Vagina (tissue), 2 donors: ENCODE data around the gene LRFN4. TPM values are rescaled to one million over a fixed set of nuclear protein-coding genes. Genes with fewer than 3 reads are reported as not detected.

ENCODE experiments used
- DNase-seq, 2 donors: peaks; one replicate each; pipeline ENCODE4 v3.0.0-alpha.2; 2017; ENCODE audit errors: extremely low spot score in 2 of 2
- H3K27ac ChIP-seq: fragments of 200-600 bp; sonication (generic); one replicate; pipeline ENCODE4 v1.5.1; 2019
- H3K27me3 ChIP-seq: fragments of 200-600 bp; sonication (generic); one replicate; pipeline ENCODE4 v1.5.1; 2019
- H3K36me3 ChIP-seq, 2 donors: fragments of 200-600 bp; sonication (generic); one replicate each; pipeline ENCODE4 v1.5.1; 2017 to 2019
- H3K4me1 ChIP-seq: fragments of 200-600 bp; sonication (generic); one replicate; pipeline ENCODE4 v1.5.1; 2019
- H3K4me3 ChIP-seq, 2 donors: fragments of 200-600 bp; sonication (generic); 1 replicate in 1 of 2; 2 replicates in 1 of 2; pipeline ENCODE4 v1.5.1; 2016 to 2019
- H3K9me3 ChIP-seq: fragments of 200-600 bp; sonication (generic); one replicate; pipeline ENCODE4 v1.5.1; 2019
- CTCF ChIP-seq, 3 experiments: fragments of 450-650 bp in 2 of 3; fragments of 200-600 bp in 1 of 3; sonication (generic) in 1 of 3; IDR thresholded peaks; one replicate each; pipeline ENCODE4 v1.5.1; 2017 to 2019; ENCODE audit warnings: antibody characterized with exemption in 3 of 3, mild to moderate bottlenecking in 2 of 3, moderate library complexity in 2 of 3
- POLR2A ChIP-seq, 2 donors: fragments of 450-650 bp; IDR thresholded peaks; one replicate each; pipeline ENCODE4 v1.6.1; 2017; ENCODE audit warnings: antibody characterized with exemption in 2 of 2, mild to moderate bottlenecking in 2 of 2, moderate library complexity in 2 of 2
- POLR2AphosphoS5 ChIP-seq, 2 donors: sonication (generic); formaldehyde crosslinking; IDR thresholded peaks; one replicate each; pipeline ENCODE4 v1.9.0; 2017; ENCODE audit warnings: antibody characterized with exemption in 2 of 2, mild to moderate bottlenecking in 2 of 2, low read depth in 1 of 2; ENCODE audit not compliant: insufficient read depth in 1 of 2
- intact Hi-C: fragments of 100-400 bp; cut with DNase I; formaldehyde crosslinking; loops from one replicate; pipeline ENCODE4 v1.15.1; 2023
- total RNA-seq: library from RNA; depleted of rRNA; stranded (reverse); fragments of >200 nt; gene quantifications from one replicate; pipeline ENCODE4 v1.2.3, GENCODE V29; 2016

LRFN4 gene
- total RNA-seq, 1 donor from 2014 or later: 8.1 TPM

GRCh38 chr11:66886671-66887221, 29.9 kb downstream of the LRFN4 start:
- Histone ChIP-seq H3K4me3 (no peak overlapping the region), H3K27me3 (no peaks in the 10 kb centered on the region), H3K9me3 (no peaks in the 10 kb centered on the region), H3K36me3 (no peaks in the 10 kb centered on the region), H3K4me1 (peaks cover 16% of the 10 kb centered on the region), H3K27ac (no peak overlapping the region)
- intact Hi-C loops: no loop called here
- no peak for DNase-seq
- TF ChIP-seq POLR2AphosphoS5 (IDR thresholded peaks at IDR 0.05; ENCODE audit: insufficient read depth in 1 of 2, low read depth in 1 of 2) (no peak), CTCF (IDR thresholded peaks at IDR 0.05) (no peak), POLR2A (IDR thresholded peaks at IDR 0.05) (no peak)

GRCh38 chr11:66887526-66887925, 30.7 kb downstream of the LRFN4 start:
- intact Hi-C loops: no loop called here
- no peaks in the 10 kb centered on the region for H3K27me3 ChIP-seq
- no peak for TF ChIP-seq CTCF (IDR thresholded peaks at IDR 0.05)
- TF ChIP-seq POLR2A (IDR thresholded peaks at IDR 0.05): no peak
- no peak for TF ChIP-seq POLR2AphosphoS5 (IDR thresholded peaks at IDR 0.05; ENCODE audit: insufficient read depth in 1 of 2, low read depth in 1 of 2)
- peaks cover 12% of the 10 kb centered on the region for H3K4me1 ChIP-seq
- no peak overlapping the region for H3K4me3 ChIP-seq
- DNase-seq: no peak
- no peaks in the 10 kb centered on the region for H3K36me3 ChIP-seq
- H3K27ac ChIP-seq: no peak overlapping the region
- no peaks in the 10 kb centered on the region for H3K9me3 ChIP-seq

- no peak overlapping the region for H3K27ac ChIP-seq
- TF ChIP-seq CTCF (IDR thresholded peaks at IDR 0.05) (no peak), POLR2AphosphoS5 (IDR thresholded peaks at IDR 0.05; ENCODE audit: insufficient read depth in 1 of 2, low read depth in 1 of 2) (no peak), POLR2A (IDR thresholded peaks at IDR 0.05) (no peak)
- H3K27me3 ChIP-seq: no peaks in the 10 kb centered on the region
- DNase-seq: no peak
- peaks cover 5% of the 10 kb centered on the region for H3K4me1 ChIP-seq
- intact Hi-C loops: no loop called here
- H3K36me3 ChIP-seq: no peaks in the 10 kb centered on the region
- H3K9me3 ChIP-seq: no peaks in the 10 kb centered on the region
- no peak overlapping the region for H3K4me3 ChIP-seq
Measured at GRCh38 chr11:66888282-66888681, 31.4 kb downstream of the LRFN4 start.

GRCh38 chr11:66889960-66890359, 33.1 kb downstream of the LRFN4 start:
- Histone ChIP-seq H3K36me3 (no peaks in the 10 kb centered on the region), H3K9me3 (no peaks in the 10 kb centered on the region), H3K4me1 (no peaks in the 10 kb centered on the region), H3K27me3 (no peaks in the 10 kb centered on the region), H3K4me3 (no peak overlapping the region), H3K27ac (no peak overlapping the region)
- intact Hi-C loops: no loop called here
- TF ChIP-seq POLR2AphosphoS5 (IDR thresholded peaks at IDR 0.05; ENCODE audit: insufficient read depth in 1 of 2, low read depth in 1 of 2): no peak
- no peak for TF ChIP-seq CTCF (IDR thresholded peaks at IDR 0.05)
- TF ChIP-seq POLR2A (IDR thresholded peaks at IDR 0.05): no peak
- no peak for DNase-seq

GRCh38 chr11:66891851-66892660, 35.2 kb downstream of the LRFN4 start:
- Histone ChIP-seq H3K9me3 (no peaks in the 10 kb centered on the region), H3K36me3 (no peaks in the 10 kb centered on the region), H3K27ac (peak overlapping the region; percentile 12), H3K27me3 (no peaks in the 10 kb centered on the region), H3K4me1 (no peaks in the 10 kb centered on the region), H3K4me3 (no peak overlapping the region)
- peak in 1 of 2 donors; percentile 69 for TF ChIP-seq POLR2AphosphoS5 (IDR thresholded peaks at IDR 0.05; ENCODE audit: insufficient read depth in 1 of 2, low read depth in 1 of 2)
- no peak for TF ChIP-seq POLR2A (IDR thresholded peaks at IDR 0.05)
- no peak for DNase-seq
- intact Hi-C loops: no loop called here
